ENCODE measurements around the gene PITPNM3.

The PITPNM3 gene

DNA sequence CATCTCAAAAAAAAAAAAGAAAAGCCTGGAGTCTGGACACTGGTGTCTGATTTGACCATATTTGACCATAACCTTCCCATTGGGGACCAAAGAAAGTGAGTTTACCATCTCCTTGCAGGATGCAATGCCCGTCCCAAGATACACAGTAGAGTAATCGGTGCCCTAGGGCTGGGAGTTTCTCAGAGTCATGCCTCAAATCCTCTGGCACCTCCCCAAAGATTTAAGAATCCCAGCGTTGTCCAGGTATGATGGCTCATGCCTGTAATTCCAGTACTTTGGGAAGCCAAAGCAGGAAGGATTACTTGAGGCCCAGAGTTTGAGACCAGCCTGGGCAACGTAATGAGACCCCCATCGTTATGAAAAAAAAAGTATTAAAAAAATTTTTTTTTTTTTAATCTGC, 5.0 kb downstream of the PITPNM3 start:
- no peak for DNase-seq

DNA sequence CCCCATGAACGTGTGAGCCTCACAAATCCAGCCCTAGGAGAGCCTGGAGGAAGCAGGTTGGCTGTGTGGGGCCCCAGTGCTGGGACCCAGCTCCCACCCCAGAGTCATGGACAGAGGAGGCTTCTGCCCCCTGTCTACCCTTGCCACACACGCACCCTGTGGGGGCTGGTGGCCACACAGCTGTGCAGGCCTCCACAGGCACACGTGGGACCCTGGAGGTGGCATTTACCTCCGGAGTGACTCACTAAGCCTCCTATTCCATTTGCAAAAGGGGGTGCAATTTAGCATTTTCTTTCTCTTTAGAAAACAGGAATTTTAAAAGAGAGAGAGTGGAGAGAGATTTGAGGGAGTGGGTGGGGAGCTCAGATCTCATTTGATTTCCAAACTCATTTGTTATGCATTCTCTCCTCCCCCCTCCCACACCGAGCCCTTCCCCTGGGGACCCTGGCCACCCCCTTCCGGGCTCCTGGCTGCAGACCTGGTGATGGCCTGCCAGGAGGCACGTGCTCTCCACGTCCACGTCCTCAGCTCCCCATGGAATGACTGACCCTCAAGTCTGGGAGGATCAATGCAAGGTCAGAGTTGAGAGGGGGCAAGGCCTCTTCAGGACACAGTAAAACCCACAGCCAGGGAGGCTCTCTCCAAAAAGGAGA, 6.8 kb downstream of the PITPNM3 start:
- no peak for DNase-seq

DNA sequence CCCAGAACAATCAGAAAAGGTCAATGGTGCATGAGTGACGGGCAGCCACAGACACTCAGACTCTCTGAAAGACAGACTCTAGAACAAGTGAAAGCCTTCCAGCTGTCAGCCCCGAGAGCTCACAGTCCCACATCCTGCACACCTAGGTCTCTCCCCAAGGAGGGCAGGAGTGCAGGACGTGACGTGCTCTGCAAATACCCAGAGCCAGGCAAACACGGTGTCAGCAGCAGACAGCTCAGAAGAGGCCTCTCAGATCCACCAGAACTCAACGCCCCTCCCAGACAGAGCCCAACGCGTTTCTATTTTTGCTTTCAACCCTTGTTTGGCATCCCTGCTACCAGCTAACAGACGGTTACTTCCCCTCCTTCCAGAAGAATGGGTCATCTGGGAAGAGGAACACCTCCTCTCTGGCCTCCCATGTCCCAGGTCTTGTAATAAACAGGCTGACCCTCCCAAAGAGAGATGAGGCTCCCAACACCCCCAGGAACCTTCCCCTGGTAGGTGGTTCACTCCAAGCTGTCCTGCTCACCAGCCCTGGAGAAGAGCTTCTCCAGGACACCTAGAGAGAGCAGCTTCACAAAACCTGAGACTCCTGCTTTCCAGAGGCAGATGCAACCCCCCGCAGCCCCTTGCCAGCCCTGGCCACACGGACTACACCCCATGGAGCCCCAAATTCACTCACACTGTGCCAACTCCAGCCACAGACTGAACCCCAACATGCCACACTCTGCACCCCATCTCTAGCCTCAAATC, 7.6 kb downstream of the PITPNM3 start:
- peak; percentile 8 for DNase-seq

DNA sequence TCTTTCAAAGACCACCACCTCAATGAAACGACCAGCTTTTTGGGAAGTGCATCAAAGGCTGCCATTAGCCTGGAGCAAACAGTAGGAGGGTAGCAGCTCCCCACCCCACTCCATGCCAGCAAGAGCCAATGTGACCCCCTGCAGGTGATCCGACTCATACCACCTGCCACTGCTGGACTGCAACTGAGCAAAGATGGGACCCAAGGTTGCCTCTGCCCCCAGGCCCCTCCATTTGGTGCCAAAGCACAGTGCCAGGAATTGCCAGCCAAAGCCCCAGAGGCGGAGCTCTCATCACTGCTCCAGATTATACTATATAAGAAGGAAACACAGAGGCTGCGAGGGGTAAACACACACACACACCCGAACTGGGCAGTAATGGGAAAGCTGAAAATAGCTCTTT, 8.3 kb downstream of the PITPNM3 start:
- DNase-seq, result no peak

DNA sequence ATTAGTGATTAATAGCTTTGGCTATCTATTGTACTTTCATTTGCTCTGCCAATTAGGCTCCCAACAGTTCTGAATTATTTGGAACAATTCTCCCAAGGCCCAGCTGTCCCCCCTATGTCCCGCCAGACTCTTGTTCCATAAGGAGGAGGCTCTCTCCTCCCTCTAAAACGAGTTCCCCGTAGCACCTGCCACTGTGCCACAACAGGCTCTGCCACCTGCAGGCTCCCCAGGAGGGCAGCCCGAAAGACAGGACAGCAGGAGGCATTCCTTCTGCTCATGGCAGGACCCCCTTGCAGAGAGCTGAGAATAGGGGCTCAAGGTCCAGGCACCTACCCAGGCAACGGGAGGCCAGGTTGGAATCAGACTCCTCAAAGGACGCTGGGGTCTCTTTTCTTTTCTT, 9.0 kb downstream of the PITPNM3 start:
- no peak for DNase-seq

DNA sequence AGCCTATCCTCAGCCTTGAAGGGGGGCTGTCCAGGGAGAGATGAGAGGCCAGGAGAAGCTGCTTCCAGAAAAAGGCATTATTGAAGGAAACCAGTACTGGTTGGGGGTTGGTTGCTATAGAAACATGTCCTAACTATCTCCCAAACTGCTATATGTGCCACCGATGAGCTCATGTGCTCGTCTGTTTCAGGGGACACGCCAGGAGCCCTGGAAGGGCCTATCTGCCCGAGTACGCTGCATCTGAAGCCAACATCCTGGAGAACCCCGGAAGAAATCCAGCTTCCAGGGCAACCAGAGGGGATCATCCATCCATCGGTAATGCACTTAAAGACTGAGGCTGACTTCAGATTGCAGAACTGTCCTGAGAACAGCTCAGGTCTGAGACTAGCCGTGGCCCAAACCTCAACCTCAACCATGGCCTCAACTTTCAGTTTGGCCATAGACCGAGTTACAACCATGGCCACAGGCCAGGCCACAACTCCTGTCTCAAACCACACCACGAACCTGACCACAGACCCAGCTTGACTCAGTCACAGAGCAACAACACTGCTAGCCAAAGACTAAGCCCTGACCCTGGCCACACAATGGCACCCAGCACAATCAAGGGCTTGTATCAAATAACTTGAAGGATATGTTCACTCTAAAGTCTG, 10.2 kb downstream of the PITPNM3 start:
- no peak for DNase-seq

DNA sequence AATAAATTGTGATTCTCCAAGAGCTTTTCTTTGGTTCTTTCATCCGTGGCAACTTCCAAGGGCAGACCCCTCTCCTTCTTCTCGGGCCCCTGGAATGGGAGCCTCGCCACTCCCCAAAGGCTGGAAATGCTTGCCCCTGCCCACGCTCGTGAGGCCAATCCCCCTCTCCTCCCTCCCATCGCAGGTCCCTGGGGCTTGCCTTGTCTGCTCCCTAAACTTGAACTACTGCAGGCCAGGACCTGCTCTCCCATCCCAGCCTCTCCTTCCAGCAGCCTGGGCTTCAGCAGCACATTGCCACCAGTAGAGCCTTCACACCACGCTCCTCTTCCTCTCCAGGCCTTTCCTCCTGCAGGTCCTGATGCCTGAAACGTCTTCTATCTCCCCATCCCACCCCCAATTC, 11.1 kb downstream of the PITPNM3 start:
- DNase-seq, result no peak

DNA sequence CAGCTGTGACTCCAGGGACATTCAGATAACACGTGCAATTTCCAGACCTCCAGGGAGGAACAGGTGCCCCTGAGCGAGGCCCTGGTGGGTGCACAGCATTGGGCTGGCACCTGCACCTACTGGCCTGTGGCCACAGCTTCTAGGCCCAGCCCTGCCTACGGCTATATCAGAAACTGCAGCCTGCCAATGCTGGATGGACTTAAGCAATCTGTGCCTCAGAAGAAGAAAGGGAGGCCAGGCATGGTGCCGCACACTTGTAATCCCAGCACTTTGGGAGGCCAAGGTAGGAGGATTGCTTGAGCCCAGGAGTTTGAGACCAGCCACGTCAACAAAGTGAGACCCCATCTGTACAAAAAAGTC, 12.4 kb downstream of the PITPNM3 start:
- DNase-seq, result no peak

DNA sequence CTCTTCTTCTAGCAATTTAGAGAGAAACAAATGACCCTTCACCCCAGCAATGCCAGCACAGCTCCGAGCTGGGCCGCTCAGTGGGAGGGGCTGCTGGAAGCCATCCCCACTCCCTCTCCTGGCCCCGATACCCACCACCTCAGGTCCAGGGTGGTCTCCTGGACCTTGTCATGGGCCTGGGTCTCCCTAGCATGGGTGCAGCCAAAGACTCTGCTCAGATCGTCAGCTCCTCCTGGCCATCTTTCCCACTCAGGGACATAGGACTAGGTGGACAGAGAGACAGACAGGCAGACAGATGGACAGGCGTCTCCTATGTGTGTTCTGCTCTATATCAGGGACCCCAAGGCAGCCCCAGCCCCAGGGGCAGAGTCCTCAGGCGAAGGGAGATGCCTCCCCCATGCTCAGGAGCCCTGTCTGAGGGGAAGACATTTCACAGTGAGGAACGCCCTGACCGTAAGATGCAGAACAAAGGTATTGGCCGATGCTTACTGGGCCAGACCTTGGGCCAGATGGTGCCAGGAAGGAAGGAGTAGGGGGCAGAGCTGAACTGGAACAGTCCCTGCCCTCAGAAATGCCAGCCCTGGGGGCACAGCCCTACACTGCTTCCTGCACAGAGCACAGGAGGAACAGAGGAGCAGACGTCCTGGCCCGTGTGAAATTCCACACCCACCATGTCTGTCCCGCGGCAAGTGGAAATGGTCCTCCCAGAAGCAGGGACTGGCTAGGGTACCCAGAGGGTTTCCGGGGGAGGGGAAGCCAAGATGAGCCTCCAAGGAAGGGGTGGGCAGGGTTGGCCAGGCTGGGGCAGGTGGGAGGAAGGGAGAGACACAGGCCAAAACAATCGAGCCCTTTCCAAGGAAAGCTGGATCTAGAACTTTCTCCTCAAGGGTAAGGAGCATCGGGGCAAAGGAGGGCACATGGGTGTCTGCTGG, 13.0 kb downstream of the PITPNM3 start:
- DNase-seq, result no peak

DNA sequence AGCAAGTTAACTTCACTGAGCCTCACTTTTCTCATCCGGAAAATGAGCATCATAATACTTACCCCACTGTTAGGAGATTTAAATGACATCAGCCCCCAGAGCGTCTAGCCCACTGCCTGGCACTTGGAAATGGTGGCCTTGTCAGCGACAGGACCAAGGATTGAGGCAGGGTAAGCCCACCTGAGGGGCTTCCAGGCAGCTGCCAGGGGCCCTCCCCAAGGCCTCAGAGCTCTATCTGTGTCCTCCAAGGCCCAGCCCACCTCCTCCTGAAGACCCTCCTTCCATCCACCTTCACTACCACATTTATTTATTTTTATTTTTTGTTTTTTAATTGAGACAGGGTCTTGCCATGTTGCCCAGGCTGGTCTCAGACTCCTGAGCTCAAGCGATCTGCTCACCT, 13.8 kb downstream of the PITPNM3 start:
- no peak for DNase-seq

DNA sequence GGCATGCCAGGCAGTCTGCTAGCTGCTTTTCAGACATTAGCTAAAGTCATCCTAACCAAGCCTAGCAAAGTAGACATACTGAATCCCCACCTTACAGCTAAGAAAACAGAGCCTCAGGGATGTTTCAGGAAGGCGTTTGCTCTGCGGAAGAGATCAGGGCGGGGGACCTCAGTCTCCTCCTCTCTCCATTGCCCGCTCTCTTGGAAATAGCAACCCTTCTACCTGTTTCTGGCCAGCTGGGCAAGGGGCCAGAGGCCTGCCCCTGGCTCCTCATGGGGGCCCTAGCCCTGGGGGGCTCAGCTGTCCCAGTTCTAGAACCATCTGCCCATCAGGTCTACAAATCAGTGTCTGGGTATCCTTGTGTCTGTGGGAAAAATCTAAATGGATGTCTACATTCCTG, 14.5 kb downstream of the PITPNM3 start:
- no peak for DNase-seq

DNA sequence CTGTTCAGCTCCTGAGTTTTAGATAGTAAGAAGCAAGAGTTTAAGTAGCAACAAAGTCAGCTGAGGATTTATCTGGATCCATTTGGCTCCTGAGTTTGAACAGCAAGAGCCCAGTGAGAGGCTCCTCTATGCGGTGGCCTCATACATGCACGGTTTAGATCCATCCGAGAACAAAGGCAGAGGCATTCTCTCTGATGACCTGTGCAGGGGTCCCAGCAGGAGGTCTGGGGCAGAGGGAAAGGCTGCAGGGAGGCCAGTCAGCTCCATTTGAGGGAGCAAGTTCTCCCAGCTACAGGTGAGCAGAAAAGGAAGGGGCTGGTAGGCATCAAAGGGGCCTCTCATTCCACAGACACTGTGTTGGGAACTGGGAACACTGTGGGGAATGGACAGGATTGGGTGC, 16.5 kb downstream of the PITPNM3 start:
- no peak for DNase-seq

DNA sequence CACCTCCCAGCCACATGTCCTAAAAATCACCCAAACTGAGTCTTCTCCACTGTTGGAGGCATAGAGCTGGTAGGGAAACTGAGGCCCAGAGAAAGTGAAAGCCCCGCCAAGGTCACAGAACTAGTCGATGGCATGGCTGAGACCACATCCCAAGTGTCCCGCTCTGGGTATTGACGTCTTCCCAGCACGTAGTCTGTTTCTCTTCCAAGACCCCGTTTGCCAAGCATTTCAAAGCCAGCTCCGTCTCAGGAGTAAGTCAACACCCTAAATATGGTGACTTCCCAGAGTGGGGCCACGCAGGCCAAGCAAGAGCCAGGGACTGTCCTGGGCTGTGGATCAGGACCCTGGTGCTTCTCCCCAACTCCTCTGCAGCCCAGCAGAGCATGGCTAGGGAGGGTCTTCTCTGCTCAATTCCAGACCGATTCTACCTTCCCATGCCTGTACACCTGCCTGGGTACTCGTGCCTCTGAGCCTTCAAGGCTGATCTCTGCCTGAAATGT, 19.7 kb downstream of the PITPNM3 start:
- DNase-seq, result no peak

DNA sequence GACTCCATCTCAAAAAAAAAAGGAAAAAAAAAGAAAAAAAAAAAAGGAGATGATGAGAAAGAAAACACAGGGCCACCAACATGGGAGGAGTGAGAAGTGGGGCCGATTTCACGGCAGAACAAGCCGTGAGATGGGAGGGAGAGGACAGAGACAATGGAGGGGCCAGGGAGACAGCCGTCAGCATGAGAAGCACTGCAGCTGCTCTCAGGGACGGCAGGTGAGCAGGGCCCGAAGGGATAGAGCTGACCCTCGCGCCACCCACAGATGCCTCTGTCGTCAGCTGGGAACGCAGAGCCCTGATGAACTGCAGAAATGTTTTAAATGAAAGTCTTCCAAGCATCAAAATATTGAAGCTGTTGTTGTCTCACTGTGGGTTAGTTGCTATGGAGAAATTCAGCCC, 20.3 kb downstream of the PITPNM3 start:
- DNase-seq, result no peak

DNA sequence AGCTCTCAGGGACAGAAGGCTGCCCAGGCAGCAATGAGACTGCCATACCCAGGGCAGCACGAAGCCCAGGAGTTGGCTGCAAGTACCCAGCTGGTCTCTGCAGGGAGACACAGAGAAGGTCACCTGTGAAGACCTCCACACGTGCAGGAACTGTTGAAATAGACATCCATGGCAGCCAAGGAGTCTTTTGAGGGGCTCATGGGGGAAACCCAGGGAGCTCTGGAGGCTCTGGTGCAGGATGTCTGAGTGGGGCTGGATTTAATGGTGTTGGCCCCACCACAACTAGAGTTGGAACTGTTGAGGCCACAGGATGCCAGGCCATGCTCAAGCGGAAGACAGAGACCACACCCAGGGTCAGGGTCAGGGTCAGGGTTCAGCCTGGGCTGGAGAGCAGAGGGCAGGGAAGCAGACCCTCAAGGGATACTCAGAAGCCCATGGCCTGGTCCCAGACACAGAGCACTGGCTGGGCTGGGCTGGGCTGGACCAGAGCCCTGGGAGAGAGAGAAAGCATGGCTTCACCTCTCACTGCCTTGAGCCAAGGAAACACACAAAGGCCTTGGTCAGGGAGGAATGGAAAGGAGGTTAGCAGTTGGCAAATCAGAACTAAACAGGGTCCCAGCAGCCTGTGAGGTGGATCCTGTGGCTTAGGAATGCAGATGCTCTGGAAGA, 21.4 kb downstream of the PITPNM3 start:
- DNase-seq, result no peak

DNA sequence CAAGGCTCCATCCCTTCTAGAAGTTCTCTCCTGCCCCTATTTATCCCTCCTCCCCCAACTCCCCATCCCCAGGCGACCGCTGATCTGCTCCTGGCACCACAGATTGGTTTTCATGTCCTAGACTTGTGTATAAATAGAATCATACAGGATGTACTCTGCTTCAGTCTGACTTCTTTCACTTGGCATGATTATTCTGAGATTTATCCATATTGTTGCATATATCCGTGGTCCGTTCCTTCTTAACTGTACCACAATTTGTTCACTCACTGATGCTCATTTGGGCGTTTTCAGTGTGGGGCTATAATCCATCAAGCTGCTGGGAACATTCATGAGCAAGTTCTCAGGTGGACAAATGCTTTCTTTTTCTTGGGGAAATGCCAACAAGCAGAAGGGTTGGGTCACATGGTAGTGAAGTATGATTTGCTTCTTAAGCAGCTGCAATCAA, 23.9 kb downstream of the PITPNM3 start:
- no peak for DNase-seq

DNA sequence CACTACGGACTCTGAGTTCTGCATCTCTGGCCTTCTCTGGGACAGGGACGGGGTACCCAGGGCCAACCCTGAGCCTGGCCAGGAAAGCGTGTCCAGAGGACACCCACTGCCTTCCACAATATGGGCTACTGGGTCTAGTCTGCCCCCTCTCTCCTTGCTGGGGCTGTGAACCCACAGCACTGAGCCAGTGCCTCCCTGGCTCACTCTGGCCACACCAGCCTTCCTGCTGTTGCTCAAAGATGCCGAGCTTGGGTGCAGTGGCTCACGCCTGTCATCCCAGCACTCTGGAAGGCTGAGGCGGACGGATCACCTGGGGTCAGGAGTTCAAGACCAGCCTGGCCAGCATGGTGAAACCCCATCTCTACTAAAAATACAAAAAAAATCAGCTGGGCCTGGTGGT, 24.8 kb downstream of the PITPNM3 start:
- no peak for DNase-seq

DNA sequence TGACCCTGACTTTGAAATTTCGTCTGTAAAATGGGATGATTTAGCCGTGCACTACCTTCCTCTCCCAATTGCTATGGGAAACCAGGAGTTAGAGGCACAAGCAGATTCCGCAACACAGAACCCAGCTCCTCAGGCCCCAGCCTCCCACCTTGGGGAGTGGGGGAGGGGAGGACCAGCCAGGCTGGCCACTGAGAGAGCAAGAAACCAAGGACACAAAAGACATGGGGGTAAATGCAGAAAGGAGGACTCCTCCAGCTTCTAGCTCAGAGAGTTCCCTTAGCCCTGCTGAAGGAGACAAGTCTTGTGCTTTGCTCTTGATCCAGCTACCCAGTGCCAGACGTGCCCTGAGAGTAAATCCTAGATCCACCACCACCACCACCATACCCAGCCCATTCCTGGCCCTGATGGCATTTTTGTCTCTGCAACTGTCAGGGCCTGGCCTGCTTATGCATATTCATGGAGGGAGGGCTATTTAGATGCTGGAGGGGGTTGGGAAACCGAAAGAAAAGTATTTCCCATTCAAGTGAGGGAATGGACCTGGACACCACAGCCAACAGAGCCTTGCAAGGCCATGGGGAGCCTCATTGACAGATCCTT, 25.9 kb downstream of the PITPNM3 start:
- no peak for DNase-seq

DNA sequence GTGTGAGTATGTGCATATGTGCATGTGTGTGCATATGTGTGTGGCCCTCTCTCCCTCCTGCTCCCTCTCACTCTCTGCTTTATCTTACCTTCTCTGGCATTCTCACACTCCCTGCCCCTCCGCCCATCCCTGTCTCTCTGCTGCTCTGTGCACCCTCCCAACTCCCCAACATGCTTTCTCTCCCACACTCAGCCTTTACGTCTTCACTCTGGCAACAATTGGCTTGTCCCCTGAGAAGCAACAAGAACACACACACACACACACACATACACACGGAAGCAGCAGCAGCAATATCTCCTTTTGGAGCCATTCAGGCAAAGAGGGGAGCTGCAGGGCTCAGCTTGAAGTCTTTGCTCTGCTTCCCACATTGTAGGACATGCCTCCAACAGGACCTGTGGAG, 27.8 kb downstream of the PITPNM3 start:
- no peak for DNase-seq

DNA sequence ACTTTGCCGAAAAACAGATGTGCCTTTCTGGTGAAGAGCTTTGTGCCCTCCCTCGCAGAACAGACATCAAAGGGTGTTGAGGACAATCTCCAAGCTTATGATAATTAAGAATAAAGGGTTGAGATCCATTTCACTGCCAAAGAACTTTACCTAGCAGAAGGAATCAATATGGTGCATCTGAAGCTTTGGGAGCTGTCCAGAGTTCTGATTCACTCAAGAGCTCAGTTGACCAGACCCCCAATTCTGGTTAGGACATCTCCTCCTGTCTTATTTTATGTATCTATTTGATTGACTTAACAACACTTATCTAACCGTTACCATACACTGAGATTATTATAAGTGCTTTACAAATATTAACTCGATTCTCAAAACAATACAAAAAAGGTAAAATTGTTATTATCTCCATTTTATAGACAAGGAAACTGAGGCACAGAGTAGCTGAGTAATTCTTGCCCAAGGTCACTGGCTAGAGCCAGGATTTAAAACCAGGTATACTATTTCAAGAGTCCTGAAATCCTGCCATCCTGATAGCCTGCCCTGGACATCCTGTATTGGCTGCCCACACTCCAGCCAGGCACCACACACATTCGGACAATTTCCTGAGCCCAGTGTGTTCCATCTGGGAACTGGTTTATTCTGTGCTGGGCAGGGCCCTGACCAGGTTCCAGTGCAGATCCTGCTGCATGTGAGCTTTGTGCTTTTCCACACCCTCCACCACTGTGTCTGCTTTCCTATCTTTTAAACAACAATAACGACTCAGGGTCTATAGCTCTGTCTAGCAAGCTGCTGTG, 29.8 kb downstream of the PITPNM3 start:
- DNase-seq, result no peak

DNA sequence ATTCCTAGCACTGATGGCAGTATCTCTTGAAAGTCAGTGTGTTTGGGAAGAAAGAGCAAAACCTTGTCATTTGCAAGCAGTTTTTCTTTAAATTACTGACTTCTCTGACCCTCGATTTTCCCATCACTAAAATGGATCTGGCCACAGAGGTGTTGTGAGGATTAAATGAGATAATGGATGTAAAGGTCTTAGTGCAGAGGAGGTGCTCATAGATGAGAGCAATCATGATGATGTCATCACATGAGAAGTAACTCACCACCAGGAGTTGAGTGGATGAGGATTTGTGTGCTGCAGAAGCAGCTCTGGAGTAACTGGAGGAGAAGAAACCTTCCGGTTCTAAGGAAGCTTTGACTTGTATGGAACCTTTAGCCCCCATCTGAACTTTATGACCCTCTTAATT, 30.6 kb downstream of the PITPNM3 start:
- DNase-seq, result no peak

Data from inflammatory macrophage treated with lipopolysaccharide for 4 hours (primary cell).